NCI-H2227 (cell line): ENCODE results near the gene SCLY.

Experiments
- DNase-seq: peaks from one replicate; lab custom pipeline; 2025; ENCODE audit not compliant: unreplicated experiment; lab: John Stamatoyannopoulos, UW

The SCLY gene

GRCh38 chr2:238137885-238138284 is 77.1 kb downstream of the SCLY start:
- DNase-seq, result no peak

DNA sequence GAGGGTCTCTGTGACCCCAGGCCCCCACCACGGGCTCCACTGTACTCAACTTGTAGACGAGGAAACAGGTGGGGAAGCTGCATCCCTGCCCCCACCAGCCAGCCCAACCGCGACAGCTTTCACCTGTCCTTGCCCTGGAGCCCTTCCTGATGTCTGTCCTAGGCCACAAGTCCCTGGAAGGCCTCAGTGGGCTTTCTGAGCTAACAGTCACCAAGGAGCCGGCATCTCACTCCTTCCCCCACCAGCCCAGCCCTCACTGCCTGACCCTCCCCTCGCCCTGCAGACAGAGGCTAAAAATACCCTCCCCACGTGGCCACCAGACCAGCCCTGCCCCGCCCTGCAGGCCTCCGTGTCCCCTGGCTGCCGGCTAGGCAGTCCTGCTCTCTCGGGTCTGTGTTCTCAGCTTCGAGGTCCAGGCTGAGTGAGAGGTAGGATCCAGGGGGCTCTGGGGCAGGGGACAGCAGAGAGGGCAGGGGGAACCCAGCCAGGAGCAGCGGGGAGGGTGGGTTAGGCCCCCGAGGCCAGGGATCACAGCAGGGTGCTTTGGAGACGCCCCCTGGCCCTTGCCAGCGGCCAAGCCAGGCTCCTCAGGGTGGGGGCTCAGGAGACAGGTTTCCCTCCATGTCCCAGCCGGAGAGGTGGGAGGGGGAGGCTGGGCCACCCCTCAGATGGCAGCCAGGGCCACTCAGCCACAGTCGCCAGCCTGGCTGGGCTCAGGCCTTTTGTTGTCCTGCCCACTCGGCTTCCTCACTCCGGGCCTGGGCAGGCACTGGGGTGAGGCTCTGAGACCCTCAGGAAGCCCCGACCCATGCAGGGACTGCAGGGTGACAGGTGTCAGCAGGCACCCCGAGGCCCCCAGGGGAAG is 77.8 kb downstream of the SCLY start, which contains the start of gene KLHL30:
Gene KLHL30, plus strand, starts transcription at position 338 of the 865 bp plus-strand sequence. CDS start 2,087 bp downstream, outside the sequence.
- DNase-seq, result no peak

DNA sequence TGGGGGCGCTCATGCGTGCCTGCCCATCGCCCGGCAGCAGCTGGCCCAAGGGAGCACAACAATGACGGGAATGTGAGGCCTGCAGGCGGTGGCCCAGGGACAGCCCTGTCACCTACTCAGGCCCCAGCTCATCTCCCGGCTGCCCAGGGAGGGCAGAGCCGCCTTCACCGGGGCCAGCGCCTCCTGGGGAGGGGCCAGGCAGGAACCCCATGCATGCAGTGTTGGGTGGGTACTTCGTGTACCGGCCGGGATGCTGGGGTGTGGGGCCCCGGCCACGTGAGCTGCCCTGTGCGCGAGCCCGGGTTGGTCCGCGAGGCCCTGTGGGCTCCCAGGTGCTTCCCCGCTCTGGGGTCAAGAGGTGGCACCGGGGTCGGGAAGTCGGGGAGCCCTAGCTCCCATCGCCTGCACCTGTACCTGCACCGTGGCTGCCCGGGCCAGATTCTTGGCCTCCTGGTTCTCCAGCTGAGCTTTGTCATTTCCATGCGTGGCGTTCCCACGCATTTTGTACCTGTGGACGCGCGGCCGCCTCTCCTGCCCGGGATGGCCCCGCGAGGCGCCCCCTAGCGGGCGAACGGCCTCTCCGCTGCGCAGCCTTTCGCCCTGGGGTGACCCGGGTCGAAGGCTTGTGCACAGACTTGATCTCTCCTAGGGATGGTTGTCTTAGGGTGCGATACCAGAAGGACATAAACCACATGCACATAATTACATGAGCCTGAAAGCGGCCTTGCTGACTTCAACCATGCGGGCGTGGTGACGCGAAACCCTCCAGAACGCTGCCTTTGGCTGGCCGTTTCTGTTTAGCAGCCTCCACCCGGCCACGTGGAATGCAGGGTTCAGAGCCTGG is 78.6 kb downstream of the SCLY start:
- no peak for DNase-seq

- no peak for DNase-seq
Measured at GRCh38 chr2:238140040-238140439, 79.2 kb downstream of the SCLY start.

DNA sequence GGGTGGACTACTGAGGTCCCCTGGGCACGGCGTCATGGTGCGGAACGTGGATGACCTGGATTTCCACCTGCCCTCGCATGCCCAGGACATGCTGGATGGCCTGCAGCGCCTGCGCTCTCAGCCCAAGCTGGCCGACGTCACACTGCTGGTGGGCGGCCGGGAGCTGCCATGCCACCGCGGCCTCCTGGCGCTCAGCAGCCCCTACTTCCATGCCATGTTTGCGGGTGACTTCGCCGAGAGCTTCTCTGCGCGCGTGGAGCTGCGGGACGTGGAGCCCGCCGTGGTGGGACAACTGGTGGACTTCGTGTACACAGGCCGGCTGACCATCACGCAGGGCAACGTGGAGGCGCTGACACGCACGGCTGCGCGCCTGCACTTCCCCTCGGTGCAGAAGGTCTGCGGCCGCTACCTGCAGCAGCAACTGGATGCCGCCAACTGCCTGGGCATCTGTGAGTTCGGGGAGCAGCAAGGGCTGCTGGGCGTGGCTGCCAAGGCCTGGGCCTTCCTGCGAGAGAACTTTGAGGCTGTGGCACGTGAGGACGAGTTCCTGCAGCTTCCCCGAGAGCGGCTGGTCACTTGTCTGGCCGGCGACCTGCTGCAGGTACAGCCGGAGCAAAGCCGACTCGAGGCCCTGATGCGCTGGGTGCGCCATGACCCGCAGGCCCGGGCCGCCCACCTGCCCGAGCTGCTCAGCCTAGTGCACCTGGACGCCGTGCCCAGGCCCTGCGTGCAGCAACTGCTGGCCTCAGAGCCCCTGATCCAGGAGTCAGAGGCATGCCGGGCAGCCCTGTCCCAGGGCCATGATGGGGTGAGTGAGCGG is 80.1 kb downstream of the SCLY start:
- no peak for DNase-seq

- DNase-seq, result no peak
Measured at GRCh38 chr2:238141541-238142318, 80.9 kb downstream of the SCLY start.

GRCh38 chr2:238142382-238143205 is 81.8 kb downstream of the SCLY start:
- DNase-seq, result no peak

DNA sequence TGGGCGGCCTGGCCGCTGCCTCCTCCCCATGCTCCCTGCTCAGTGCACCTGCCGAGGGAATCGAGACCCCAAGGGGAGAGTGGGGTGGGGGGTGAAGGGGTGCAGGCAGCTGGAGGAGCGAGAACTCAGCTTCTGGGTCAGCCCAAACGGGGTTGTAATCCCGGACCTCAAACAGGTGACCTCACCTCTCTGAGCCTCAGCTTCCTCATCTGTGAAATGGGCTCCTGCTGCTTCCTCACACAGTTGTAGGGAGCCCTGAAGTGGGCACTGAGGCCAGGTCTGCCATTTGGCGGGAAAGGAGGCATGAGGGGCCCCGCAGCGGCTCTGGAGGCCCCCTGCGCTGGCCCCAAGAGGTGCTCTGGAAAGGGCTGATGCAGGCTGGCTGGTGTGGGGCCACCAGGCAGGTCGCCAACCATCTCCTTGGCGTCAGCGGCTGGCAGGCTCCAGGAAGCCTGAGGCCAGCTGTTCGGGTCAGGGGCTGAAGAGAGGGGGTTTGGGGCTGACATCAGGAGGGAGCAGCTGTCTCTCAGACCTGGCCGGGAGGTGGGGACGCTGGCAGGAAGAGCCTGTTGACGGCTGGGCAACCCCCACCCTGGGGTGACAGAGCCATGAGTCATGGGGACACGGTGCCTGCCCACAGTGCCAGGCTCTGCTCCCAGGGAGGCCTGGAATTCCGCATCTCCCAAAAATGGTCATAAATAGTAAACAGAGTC is 82.6 kb downstream of the SCLY start:
- no peak for DNase-seq

DNA sequence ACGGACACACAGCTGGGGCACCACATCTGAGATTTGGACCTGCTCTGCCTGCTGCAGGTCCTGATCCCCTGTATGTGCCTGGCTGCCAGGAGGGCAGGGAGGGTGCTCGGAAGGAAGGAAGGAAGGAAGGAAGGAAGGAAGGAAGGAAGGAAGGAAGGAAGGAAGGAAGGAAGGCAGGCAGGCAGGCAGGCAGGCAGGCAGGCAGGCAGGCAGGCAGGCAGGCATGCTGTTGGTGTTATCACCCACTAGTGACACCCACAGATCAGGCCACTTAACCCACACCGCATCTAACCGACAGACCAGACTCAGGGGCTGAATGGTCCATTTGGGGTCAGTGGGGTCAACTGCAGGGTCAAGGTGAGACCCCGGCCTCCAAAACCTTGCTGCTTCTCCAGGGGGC is 83.5 kb downstream of the SCLY start:
- no peak for DNase-seq

DNA sequence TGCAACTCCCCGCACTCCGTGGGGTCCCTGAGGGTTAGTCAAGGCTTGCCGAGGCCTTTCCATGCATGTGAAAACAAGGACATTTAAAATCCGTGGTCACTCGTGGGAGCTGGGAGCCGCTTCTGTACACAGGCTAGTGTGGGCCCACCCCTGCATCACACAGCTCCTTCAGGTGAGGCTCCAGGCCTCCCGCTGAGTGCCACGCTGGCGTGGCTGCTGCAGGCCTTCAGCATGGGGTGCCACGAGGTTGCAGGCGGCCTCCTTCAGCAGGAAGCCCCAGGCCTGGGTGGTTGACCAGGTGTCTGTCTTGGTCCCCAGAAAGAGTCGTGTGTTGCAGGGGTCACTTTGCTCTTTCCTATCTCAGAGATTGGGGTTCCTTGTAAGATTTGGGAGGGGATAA is 84.2 kb downstream of the SCLY start:
- DNase-seq, result no peak

- no peak for DNase-seq
Measured at GRCh38 chr2:238145851-238146250, 85.0 kb downstream of the SCLY start.

GRCh38 chr2:238146884-238147544 is 86.2 kb downstream of the SCLY start:
- DNase-seq, result no peak

DNA sequence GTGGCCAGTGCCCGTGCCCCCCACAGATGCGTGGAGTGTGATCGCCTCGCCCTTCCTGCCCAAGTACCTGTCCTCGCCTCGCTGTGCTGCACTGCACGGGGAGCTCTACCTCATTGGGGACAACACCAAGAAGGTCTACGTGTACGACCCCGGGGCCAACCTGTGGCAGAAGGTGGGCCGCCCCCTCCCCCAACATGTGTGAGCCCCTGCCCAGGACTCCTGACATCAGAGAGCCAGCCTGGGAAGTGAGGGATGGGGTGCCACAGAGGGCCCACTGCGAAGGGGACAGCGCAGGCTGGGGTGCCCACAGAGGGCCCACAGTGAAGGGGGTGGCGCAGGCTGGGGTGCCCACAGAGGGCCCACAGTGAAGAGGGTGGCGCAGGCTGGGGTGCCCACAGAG is 88.2 kb downstream of the SCLY start:
- DNase-seq, result no peak
